LNCAP (cell line): ENCODE data around the gene COL9A2.

Experiments used
- CTCF ChIP-seq: fragments of 450-650 bp; IDR thresholded peaks from 2 replicates; pipeline ENCODE4 v1.5.1; 2017; ENCODE audit warnings: mild to moderate bottlenecking

COL9A2 gene

GRCh38 chr1:40300249-40300567, 16.9 kb downstream of the COL9A2 start:
- TF ChIP-seq CTCF, result no peak

- no peak for TF ChIP-seq CTCF
Observed at GRCh38 chr1:40299366-40300248, 17.5 kb downstream of the COL9A2 start.

- TF ChIP-seq CTCF, result no peak
Observed at GRCh38 chr1:40291293-40291692, 25.8 kb downstream of the COL9A2 start.

- TF ChIP-seq CTCF, result no peak
Observed at GRCh38 chr1:40281853-40282252, 35.2 kb downstream of the COL9A2 start.

GRCh38 chr1:40276122-40276521, 41.0 kb downstream of the COL9A2 start:
- no peak for TF ChIP-seq CTCF

GRCh38 chr1:40274331-40274730, 42.8 kb downstream of the COL9A2 start:
- TF ChIP-seq CTCF, result no peak

GRCh38 chr1:40273547-40274166, 43.4 kb downstream of the COL9A2 start:
- TF ChIP-seq CTCF, result no peak
